GM21515 (cell line): ENCODE results near the gene DAPK3.

Experiments used
- ATAC-seq: cut with Tn5 transposase; IDR thresholded peaks from one replicate; pipeline ENCODE4 v1.9.1; 2021; ENCODE audit not compliant: unreplicated experiment

The DAPK3 gene

GRCh38 chr19:3919793-3920192 lies 51.1 kb downstream of the DAPK3 start:
- ATAC-seq = no peak

- ATAC-seq = no peak
Observed at GRCh38 chr19:3916033-3916432, 54.9 kb downstream of the DAPK3 start.

- no peak for ATAC-seq
Observed at GRCh38 chr19:3914199-3914598, 56.7 kb downstream of the DAPK3 start.

GRCh38 chr19:3910105-3910504 lies 60.8 kb downstream of the DAPK3 start:
- ATAC-seq = no peak
